NCI-H187 (cell line): Measurements from ENCODE around the gene XPNPEP1.

Source experiments
- DNase-seq, 2 experiments: peaks; one replicate each; lab custom pipeline; 2025; lab: John Stamatoyannopoulos, UW

XPNPEP1 gene

GRCh38 chr10:109893386-109893785 lies 29.9 kb downstream of the XPNPEP1 start:
- no peak for DNase-seq

GRCh38 chr10:109892931-109893330 lies 30.4 kb downstream of the XPNPEP1 start:
- DNase-seq: no peak

DNA sequence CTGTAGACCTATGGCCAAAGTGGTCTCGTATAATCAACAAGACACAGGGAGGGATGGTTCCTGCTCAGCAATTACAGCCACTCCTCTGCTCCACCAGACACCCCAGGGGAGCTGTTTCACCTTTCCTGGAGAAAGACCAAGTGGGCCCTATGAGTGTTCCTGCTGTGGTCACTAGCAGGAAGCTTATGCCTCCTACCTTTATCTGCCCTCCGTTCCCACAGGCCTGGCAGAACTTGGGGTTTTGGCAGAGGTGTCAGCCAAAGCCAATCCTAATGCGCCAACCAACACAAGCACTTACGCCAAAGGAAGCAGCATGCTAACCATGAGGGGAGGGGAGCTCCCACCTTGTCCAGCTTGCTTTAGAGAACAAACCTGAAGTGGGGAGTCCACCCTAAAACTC lies 31.2 kb downstream of the XPNPEP1 start:
- no peak for DNase-seq

DNA sequence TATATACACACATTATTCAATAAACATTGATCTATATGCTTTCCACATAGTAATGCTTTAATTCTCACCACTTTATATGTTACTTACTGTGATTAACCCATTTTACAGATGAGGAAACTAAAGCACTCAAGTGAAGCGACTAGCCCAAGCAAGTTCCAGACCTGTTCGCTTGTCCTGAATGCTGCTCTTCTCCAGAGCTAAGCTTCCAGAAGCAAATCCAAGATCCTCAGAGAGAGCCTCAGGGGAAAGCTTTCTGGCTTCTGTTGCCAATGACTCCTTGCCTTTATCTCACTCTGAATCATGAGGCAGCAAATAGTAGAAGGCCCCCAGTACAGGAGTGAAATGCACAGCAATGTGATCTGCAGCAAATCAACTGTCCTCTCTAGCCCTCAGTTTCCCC lies 32.2 kb downstream of the XPNPEP1 start:
- no peak for DNase-seq

- no peak for DNase-seq
These were observed 33.4 kb downstream of the XPNPEP1 start for GRCh38 chr10:109889867-109890266.

DNA sequence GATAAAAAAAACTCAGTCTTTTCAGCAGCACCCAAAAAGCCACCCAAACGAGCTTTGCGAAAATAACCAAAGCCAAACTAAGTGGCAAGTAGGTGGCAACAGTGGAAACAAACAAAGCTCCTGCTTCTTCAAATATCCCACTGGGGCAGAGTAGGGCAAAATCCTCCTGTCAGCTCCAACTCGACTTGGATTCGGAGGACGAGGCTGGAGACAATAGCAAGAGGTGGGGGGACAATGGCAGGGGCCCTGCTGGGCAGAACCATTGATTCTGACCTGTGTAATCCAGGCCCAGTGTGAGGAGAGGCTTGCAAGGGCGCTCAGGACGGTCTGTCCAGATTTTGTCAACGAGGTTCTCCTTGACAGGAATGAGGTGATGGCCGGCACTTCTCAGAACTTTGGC lies 35.5 kb downstream of the XPNPEP1 start:
- DNase-seq: no peak

- DNase-seq: no peak
These were observed 36.1 kb downstream of the XPNPEP1 start for GRCh38 chr10:109887243-109887642.

DNA sequence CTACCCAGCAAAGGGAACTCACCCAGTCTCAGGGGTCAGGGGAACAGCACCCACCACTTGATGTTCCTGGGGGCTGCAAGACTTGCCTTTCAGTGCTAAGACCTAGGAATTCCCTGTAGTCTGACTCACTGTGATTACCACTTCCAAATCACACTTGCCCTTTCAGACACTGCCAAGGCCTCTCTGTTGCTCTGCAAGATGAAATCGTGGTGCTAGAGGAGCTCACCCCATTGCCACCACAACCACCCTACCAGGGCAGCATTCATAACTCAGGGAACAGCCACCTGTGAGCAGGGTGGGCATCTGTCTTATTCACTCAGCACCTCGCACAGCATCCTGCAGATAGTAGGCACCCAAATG lies 36.5 kb downstream of the XPNPEP1 start:
- DNase-seq: no peak

DNA sequence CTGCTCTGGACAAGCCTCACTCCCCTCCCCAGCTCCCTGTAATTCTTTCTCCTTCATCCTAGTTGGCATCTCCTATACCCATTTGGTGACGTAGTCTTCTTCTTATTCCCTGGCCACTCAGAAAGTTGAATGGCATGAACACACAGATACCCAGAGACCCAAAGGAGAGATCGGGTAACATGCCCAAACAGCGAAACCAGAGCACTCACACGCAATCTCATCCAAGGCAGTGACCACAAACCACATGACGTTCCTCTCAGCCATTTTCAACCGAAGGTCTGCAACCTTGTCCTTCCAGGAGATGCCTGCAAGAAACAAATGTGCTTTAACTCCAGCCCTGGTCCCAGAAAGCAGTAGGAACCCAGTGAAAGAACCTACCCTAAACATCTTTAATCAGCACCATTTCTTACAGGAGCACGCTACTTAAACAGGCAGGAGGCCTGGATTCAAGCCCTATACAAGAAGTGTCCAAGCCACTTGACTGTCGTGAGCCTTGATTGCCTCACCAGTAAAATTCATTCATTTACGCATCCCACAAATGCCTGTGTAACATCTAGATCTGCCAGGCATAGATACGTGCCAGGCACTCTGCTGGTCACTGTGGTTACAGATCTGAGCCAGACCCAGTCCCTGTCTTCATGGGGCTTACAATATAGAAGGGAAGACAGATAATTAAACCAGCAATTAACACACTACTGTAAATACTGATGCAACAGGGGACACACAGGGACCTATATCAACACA lies 37.1 kb downstream of the XPNPEP1 start:
- no peak for DNase-seq

DNA sequence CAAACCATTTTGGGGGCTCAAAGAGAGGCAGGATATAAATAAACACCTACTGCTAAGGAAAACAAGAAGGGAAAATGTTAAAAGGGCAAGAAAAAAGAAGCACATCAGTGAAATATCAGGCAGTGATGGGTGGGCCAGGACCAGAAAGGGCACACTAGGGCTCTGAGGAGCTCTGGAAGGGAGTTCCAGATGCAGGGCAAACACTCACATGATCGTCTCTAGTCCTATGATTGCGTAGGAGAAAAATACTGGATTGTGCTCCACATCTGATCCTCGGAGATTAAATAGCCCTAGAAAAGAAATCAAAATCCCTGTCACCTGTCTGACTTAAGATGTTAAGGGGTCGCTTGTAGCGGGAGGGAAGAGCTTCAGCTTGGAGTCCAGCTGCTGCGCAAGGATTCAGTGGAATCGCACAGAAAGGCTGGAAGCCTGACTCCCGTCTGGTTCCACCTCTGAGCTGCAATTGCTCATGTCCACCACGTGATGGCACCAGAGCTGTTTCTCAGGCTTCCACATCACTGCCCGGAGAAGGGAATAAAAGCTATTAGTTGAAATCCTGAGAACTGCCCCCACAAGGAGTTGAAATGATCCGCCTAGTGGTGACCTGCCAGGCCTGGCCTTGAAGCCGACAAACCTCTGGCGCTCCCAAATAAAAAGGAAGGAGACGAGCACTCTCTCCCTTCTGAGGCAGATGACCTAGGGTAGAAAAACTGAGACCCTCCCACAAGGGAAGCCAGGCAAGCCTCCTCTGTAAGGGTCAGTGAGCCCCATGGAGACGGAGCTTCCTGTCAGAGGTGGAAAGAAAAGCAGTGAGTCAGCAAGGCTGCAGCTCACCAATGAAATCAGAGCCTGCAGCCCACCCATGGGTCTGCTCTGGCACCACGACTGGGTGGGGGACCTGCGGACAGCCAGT lies 39.2 kb downstream of the XPNPEP1 start:
- DNase-seq: peak in 1 of 2 experiments; percentile 32

GRCh38 chr10:109882251-109883057 lies 40.9 kb downstream of the XPNPEP1 start:
- DNase-seq: no peak

- no peak for DNase-seq
These were observed 41.6 kb downstream of the XPNPEP1 start for GRCh38 chr10:109881769-109882057.

DNA sequence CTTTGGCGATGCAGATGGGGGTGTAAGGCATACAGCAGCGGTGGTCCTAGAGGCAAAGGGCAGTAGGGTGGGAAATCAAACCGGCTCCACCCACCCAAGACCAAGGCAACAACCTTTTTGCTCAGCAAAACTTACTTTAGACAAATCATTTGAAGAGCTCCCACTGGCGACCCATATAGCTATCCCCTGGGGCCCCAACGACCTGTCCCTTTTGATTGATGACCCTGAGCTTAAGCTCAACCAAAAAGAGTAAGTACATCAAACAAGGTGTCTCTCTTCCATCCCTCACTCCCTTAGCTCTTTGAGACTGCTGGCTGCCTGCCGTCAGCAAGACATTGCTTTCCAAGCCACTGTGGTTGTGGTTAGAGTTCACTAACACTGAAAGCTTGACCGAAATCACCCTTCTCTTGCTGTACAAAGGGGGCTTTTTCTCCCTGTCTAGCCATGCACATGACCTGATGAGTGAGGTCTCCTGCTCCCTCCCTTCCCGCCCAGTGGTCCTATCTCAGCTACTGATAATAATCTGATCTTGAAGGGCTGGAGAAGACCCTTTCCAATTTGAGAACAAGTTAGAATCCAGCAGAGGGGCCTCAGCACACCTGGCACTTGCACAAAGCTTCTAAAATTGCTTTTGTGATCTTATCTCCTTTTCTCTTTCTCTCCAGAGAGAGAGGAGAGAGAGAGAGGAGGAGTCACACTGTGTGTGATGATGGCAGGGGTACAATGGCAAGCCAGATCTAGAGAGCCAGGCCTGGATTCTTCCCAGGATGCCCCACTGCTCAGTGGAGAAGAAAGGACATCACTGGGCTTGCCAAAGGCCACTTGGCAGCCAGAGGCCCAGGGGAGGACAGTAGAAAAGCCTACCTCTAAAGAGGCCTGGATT lies 42.2 kb downstream of the XPNPEP1 start:
- DNase-seq: no peak

- DNase-seq: no peak
These were observed 45.8 kb downstream of the XPNPEP1 start for GRCh38 chr10:109877546-109877945.

GRCh38 chr10:109875828-109876821 lies 47.2 kb downstream of the XPNPEP1 start:
- DNase-seq: no peak

- DNase-seq: no peak
These were observed 48.2 kb downstream of the XPNPEP1 start for GRCh38 chr10:109875151-109875568.

- no peak for DNase-seq
These were observed 51.8 kb downstream of the XPNPEP1 start for GRCh38 chr10:109871476-109871875.

DNA sequence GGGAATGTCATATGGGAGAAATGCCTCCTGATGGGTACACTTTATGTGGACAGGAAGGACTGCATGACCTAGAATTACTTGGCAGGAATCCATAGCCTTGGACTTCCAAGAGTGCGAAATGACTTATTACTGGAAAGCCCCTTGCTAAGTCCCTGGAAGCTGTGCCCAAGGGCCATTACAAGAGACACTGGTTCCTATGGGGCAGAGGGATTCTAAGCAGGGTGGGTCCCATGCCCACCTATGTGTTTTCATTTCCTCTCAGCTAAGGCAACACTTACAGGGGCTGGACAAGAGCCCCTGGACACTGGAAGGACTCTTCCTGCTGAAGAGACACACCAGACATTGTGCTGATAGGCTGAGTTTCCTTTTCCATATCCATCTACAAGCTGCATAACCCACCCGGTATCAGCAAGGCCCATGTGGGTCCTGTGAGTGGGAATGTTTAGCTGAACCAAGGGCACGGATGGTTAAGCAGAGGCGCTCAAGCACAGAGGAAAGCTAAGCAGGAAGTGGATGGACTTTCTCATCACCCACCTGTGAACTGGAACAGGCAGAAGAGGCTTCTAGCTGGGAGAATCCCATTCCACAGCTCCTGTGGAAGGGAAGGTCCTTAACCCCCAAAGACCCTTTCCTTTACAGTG lies 56.2 kb downstream of the XPNPEP1 start:
- no peak for DNase-seq

DNA sequence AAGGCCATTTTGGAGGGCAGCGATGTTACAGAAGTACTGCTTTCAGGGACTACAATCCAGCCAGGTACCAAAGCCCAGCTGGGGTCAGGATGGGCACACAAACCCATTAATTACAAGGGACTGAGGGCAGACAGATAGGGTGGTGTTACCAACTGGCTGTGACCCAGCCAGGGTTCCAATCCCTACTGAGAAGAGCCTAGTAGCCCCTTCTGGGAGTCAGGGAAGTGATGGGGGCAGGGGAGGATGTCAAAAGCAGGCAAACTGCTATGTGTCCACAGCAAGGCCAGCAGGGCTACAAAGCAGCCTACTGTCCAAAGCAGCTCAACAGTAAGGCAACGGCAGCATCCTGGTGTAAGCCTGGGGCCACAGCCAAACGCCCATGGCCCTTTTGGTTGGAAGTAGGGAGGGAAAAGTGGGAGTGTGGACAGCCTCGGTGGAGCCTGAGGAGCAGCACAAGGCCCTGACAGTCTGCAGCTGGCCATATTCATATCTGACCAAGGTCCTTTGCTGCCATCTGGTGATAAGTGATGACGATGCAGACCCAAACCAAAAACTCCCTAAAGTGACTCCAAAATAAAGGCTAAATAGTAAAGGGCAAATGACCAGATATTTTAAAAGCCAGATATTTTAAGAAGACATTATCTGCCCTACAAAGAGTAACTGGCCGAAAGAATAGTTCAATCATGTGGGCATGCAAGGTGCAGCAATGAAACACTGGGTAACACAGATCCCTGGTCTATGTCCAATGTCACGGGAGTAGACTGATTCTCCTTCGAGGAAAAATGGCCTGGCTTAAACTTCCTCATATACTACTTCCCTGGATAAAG lies 56.9 kb downstream of the XPNPEP1 start:
- DNase-seq: no peak
